ENCODE data around the gene KIF17.
"Not testable (repeated sequence)": the region's sequence is repeated elsewhere in the genome, so short reads cannot be mapped to it uniquely, and the experiment has no call there.

KIF17 gene

GRCh38 chr1:20691872-20692271, 25.9 kb downstream of the KIF17 start:
- DNase-seq (ENCODE audit: low read depth in 2 of 3, low spot score in 2 of 3): no peak

GRCh38 chr1:20689645-20690056, 28.2 kb downstream of the KIF17 start:
- DNase-seq (ENCODE audit: low read depth in 2 of 3, low spot score in 2 of 3): no peak

- no peak for DNase-seq (ENCODE audit: low read depth in 2 of 3, low spot score in 2 of 3)
These were observed 30.7 kb downstream of the KIF17 start for GRCh38 chr1:20686883-20687725.

- no peak for DNase-seq (ENCODE audit: low read depth in 2 of 3, low spot score in 2 of 3)
These were observed 32.1 kb downstream of the KIF17 start for GRCh38 chr1:20685741-20686140.

GRCh38 chr1:20685099-20685662, 32.6 kb downstream of the KIF17 start:
- no peak for DNase-seq (ENCODE audit: low read depth in 2 of 3, low spot score in 2 of 3)

GRCh38 chr1:20684651-20685050, 33.2 kb downstream of the KIF17 start:
- no peak for DNase-seq (ENCODE audit: low read depth in 2 of 3, low spot score in 2 of 3)

- DNase-seq (ENCODE audit: low read depth in 2 of 3, low spot score in 2 of 3): no peak
These were observed 33.7 kb downstream of the KIF17 start for GRCh38 chr1:20684050-20684620.

GRCh38 chr1:20683614-20684013, 34.2 kb downstream of the KIF17 start:
- DNase-seq (ENCODE audit: low read depth in 2 of 3, low spot score in 2 of 3): no peak

- no peak for DNase-seq (ENCODE audit: low read depth in 2 of 3, low spot score in 2 of 3)
These were observed 35.1 kb downstream of the KIF17 start for GRCh38 chr1:20682571-20683236.

- DNase-seq (ENCODE audit: low read depth in 2 of 3, low spot score in 2 of 3): no peak
These were observed 35.8 kb downstream of the KIF17 start for GRCh38 chr1:20681999-20682398.

GRCh38 chr1:20680269-20680668, 37.5 kb downstream of the KIF17 start:
- DNase-seq (ENCODE audit: low read depth in 2 of 3, low spot score in 2 of 3): no peak

- no peak for DNase-seq (ENCODE audit: low read depth in 2 of 3, low spot score in 2 of 3)
These were observed 39.2 kb downstream of the KIF17 start for GRCh38 chr1:20678599-20678998.

GRCh38 chr1:20673626-20674025, 44.2 kb downstream of the KIF17 start:
- not testable (repeated sequence) for DNase-seq (ENCODE audit: low read depth in 2 of 3, low spot score in 2 of 3)

GRCh38 chr1:20672265-20672632, 45.6 kb downstream of the KIF17 start:
- DNase-seq (ENCODE audit: low read depth in 2 of 3, low spot score in 2 of 3): no peak

GRCh38 chr1:20670936-20671335, 46.9 kb downstream of the KIF17 start:
- no peak for DNase-seq (ENCODE audit: low read depth in 2 of 3, low spot score in 2 of 3)

- no peak for DNase-seq (ENCODE audit: low read depth in 2 of 3, low spot score in 2 of 3)
These were observed 49.2 kb downstream of the KIF17 start for GRCh38 chr1:20668581-20668980.

- no peak for DNase-seq (ENCODE audit: low read depth in 2 of 3, low spot score in 2 of 3)
These were observed 51.0 kb downstream of the KIF17 start for GRCh38 chr1:20666804-20667203.

- no peak for DNase-seq (ENCODE audit: low read depth in 2 of 3, low spot score in 2 of 3)
These were observed 51.7 kb downstream of the KIF17 start for GRCh38 chr1:20666146-20666545.

- no peak for DNase-seq (ENCODE audit: low read depth in 2 of 3, low spot score in 2 of 3)
These were observed 52.1 kb downstream of the KIF17 start for GRCh38 chr1:20665726-20666125.

- DNase-seq (ENCODE audit: low read depth in 2 of 3, low spot score in 2 of 3): no peak
These were observed 53.7 kb downstream of the KIF17 start for GRCh38 chr1:20663969-20664715.

GRCh38 chr1:20663365-20663764, 54.4 kb downstream of the KIF17 start:
- no peak for DNase-seq (ENCODE audit: low read depth in 2 of 3, low spot score in 2 of 3)
